HepG2 (cell line): ENCODE data around the gene CAPN7.

Experiments
- EP300 ChIP-seq, 3 experiments: sonication (generic) in 1 of 3; formaldehyde crosslinking in 1 of 3; IDR thresholded peaks; 2 replicates each; pipeline versions ENCODE4 v1.5.1 to v1.6.1; 2011 to 2020; ENCODE audit warnings: low read depth in 2 of 3, low read length in 2 of 3, borderline replicate concordance in 1 of 3, improper control_type of control experiment in 1 of 3, mild to moderate bottlenecking in 1 of 3, missing genetic modification reagents in 1 of 3, moderate library complexity in 1 of 3
- EZH2 ChIP-seq: conservative IDR thresholded peaks from 2 replicates; pipeline ENCODE4 v1.6.1; 2012; ENCODE audit warnings: mild to moderate bottlenecking, low read depth, low read length, moderate library complexity
- GABPA ChIP-seq, 2 experiments: IDR thresholded peaks; 2 replicates each; pipeline ENCODE4 v1.6.1; 2011 to 2016; ENCODE audit warnings: low read depth in 2 of 2, low read length in 1 of 2, missing biosample characterization in 1 of 2, missing genetic modification characterization in 1 of 2
- IRF2 ChIP-seq: IDR thresholded peaks from 2 replicates; pipeline ENCODE4 v1.6.1; 2018; ENCODE audit warnings: missing genetic modification reagents, missing compliant biosample characterization
- MTA1 ChIP-seq: sonication (generic); formaldehyde crosslinking; IDR thresholded peaks from 2 replicates; pipeline ENCODE4 v1.4.0; 2020; ENCODE audit warnings: missing genetic modification reagents, mild to moderate bottlenecking, borderline replicate concordance
- POLR2A ChIP-seq, 2 experiments: IDR thresholded peaks; 2 replicates each; pipeline ENCODE4 v1.6.1; 2011; ENCODE audit warnings: low read depth in 2 of 2, low read length in 2 of 2, mild to moderate bottlenecking in 1 of 2, moderate library complexity in 1 of 2; ENCODE audit not compliant: insufficient read depth in 1 of 2
- POLR2AphosphoS2 ChIP-seq: IDR thresholded peaks from 2 replicates; pipeline ENCODE4 v1.6.1; 2011; ENCODE audit warnings: low read depth, low read length, improper control_type of control experiment
- SP1 ChIP-seq, 2 experiments: fragments of 450-650 bp in 1 of 2; sonication (generic) in 1 of 2; formaldehyde crosslinking in 1 of 2; IDR thresholded peaks; 2 replicates each; pipeline versions ENCODE4 v1.4.0 to v1.6.1; 2016 to 2020; ENCODE audit warnings: missing genetic modification reagents in 1 of 2
- ZNF124 ChIP-seq: sonication (generic); formaldehyde crosslinking; IDR thresholded peaks from 2 replicates; pipeline ENCODE4 v1.4.0; 2020; ENCODE audit warnings: missing genetic modification reagents
- ZNF547 ChIP-seq: sonication (generic); formaldehyde crosslinking; IDR thresholded peaks from 2 replicates; pipeline ENCODE4 v1.5.1; 2020; ENCODE audit warnings: mild to moderate bottlenecking, missing genetic modification reagents
- TF ChIP-seq, protein P1 (sequence below): IDR thresholded peaks from 2 replicates; pipeline ENCODE4 v1.6.1; 2012; ENCODE audit warnings: inconsistent platforms
- TF ChIP-seq, protein P2 (sequence below): sonication (generic); formaldehyde crosslinking; IDR thresholded peaks from 2 replicates; pipeline ENCODE4 v1.4.0; 2020; ENCODE audit warnings: missing genetic modification reagents
- TF ChIP-seq, protein P3 (sequence below): sonication (generic); formaldehyde crosslinking; IDR thresholded peaks from 2 replicates; pipeline ENCODE4 v1.5.0; 2020; ENCODE audit warnings: mild to moderate bottlenecking, missing genetic modification reagents, moderate library complexity
- TF ChIP-seq, protein P4 (sequence below): sonication (generic); formaldehyde crosslinking; IDR thresholded peaks from 2 replicates; pipeline ENCODE4 v1.4.0; 2020; ENCODE audit warnings: mild to moderate bottlenecking, missing genetic modification reagents

DNA sequence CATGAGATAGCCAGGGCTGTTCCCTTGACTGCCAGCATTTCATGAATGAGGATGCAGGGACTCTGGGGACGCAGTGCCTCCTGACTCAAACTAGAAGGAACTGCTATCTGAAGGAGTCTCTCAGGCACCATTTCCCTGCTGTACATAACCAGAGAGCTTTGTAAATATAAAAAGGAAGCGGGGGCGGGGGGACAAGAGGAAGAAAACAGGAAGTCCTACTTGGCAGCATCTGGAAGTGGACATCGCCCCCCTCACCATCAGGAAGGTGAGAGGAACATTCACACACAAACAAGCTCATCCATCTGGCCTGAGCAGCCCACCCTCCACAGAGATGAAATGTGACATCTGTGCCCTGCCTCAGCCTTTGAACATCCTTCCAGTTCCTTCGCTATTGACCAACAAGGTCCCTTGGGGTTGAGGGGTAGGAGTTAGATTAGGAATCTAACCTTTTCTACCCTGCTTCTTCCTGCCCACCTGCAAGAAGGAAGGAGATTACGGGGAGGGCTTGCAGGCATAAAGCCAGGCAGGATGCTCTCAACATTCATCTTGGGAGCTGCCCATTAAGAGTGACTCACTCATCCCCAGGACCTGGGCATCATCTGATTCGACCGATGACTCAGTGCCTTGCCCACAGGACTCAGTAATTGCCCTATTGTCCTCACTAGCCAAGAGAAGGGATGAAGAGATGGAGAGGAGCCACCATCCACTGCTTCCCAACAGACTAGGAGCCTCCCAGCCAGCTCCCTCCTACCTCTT is 94.5 kb downstream of the CAPN7 start:
- TF ChIP-seq MTA1 (no peak), IRF2 (CRISPR knock-in tag) (no peak), SP1 (IDR thresholded peaks at IDR 0.05) (no peak), SP1 (CRISPR knock-in tag; IDR thresholded peaks at IDR 0.05) (no peak), EP300 (IDR thresholded peaks at IDR 0.05; ENCODE audit: low read depth in 2 of 2, low read length in 2 of 2) (no peak), EP300 (CRISPR knock-in tag; IDR thresholded peaks at IDR 0.05; ENCODE audit: borderline replicate concordance) (no peak), ZNF124 (CRISPR knock-in tag) (no peak), ZNF547 (CRISPR knock-in tag) (no peak), EZH2 (no peak), POLR2A (IDR thresholded peaks at IDR 0.05; ENCODE audit: insufficient read depth in 1 of 2, low read depth in 2 of 2, low read length in 2 of 2) (no peak), GABPA (IDR thresholded peaks at IDR 0.05; ENCODE audit: low read depth, low read length) (no peak), GABPA (CRISPR knock-in tag; IDR thresholded peaks at IDR 0.05; ENCODE audit: low read depth) (no peak), POLR2AphosphoS2 (no peak)
- TF ChIP-seq, protein P1, sequence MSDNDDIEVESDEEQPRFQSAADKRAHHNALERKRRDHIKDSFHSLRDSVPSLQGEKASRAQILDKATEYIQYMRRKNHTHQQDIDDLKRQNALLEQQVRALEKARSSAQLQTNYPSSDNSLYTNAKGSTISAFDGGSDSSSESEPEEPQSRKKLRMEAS, result no peak
- TF ChIP-seq, protein P2, sequence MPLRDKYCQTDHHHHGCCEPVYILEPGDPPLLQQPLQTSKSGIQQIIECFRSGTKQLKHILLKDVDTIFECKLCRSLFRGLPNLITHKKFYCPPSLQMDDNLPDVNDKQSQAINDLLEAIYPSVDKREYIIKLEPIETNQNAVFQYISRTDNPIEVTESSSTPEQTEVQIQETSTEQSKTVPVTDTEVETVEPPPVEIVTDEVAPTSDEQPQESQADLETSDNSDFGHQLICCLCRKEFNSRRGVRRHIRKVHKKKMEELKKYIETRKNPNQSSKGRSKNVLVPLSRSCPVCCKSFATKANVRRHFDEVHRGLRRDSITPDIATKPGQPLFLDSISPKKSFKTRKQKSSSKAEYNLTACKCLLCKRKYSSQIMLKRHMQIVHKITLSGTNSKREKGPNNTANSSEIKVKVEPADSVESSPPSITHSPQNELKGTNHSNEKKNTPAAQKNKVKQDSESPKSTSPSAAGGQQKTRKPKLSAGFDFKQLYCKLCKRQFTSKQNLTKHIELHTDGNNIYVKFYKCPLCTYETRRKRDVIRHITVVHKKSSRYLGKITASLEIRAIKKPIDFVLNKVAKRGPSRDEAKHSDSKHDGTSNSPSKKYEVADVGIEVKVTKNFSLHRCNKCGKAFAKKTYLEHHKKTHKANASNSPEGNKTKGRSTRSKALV, result no peak
- TF ChIP-seq, protein P3, sequence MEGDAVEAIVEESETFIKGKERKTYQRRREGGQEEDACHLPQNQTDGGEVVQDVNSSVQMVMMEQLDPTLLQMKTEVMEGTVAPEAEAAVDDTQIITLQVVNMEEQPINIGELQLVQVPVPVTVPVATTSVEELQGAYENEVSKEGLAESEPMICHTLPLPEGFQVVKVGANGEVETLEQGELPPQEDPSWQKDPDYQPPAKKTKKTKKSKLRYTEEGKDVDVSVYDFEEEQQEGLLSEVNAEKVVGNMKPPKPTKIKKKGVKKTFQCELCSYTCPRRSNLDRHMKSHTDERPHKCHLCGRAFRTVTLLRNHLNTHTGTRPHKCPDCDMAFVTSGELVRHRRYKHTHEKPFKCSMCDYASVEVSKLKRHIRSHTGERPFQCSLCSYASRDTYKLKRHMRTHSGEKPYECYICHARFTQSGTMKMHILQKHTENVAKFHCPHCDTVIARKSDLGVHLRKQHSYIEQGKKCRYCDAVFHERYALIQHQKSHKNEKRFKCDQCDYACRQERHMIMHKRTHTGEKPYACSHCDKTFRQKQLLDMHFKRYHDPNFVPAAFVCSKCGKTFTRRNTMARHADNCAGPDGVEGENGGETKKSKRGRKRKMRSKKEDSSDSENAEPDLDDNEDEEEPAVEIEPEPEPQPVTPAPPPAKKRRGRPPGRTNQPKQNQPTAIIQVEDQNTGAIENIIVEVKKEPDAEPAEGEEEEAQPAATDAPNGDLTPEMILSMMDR (CRISPR knock-in tag), result no peak
- TF ChIP-seq, protein P4, sequence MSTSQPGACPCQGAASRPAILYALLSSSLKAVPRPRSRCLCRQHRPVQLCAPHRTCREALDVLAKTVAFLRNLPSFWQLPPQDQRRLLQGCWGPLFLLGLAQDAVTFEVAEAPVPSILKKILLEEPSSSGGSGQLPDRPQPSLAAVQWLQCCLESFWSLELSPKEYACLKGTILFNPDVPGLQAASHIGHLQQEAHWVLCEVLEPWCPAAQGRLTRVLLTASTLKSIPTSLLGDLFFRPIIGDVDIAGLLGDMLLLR (CRISPR knock-in tag), result no peak
